ENCODE measurements around the gene ZNF691. TPM values are rescaled to one million over a fixed set of nuclear protein-coding genes. Genes with fewer than 3 reads are reported as not detected.

ZNF691 gene
- total RNA-seq, 4 donors from 2014 or later, result 7.6 to 11.6 (median 9.9) TPM

GRCh38 chr1:42834803-42835202 is 11.6 kb upstream of the ZNF691 start:
- TF ChIP-seq POLR2A (IDR thresholded peaks at IDR 0.05), result no peak
- TF ChIP-seq CTCF (IDR thresholded peaks at IDR 0.05), result no peak
- no peak for DNase-seq (ENCODE audit: low spot score in 2 of 2)
- intact Hi-C loops (cut with DNase I; ENCODE audit: low total_unique reads), result no loop called here
- H3K4me3 ChIP-seq (ENCODE audit: low read depth, poor library complexity, severe bottlenecking), result no peak overlapping the region
- WGBS, 2 donors, result 88 to 93% methylated on average over 5 of the region's 5 CpGs

- TF ChIP-seq POLR2A (IDR thresholded peaks at IDR 0.05), result no peak
- TF ChIP-seq CTCF (IDR thresholded peaks at IDR 0.05), result no peak
Measured at GRCh38 chr1:42835422-42835821, 11.0 kb upstream of the ZNF691 start.

GRCh38 chr1:42837709-42838108 is 8.7 kb upstream of the ZNF691 start:
- no peak for DNase-seq (ENCODE audit: low spot score in 2 of 2)
- intact Hi-C loops (cut with DNase I; ENCODE audit: low total_unique reads), result no loop called here
- TF ChIP-seq CTCF (IDR thresholded peaks at IDR 0.05) (no peak), POLR2A (IDR thresholded peaks at IDR 0.05) (no peak)
- no peak overlapping the region for H3K4me3 ChIP-seq (ENCODE audit: low read depth, poor library complexity, severe bottlenecking)
- 58% methylated on average over 3 of the region's 3 CpGs for WGBS, 2 donors

More at GRCh38 chr1:42835422-42835821, 11.0 kb upstream of the ZNF691 start:
- no peak overlapping the region for H3K4me3 ChIP-seq (ENCODE audit: low read depth, poor library complexity, severe bottlenecking)
- 97 to 100% methylated on average over 2 of the region's 2 CpGs for WGBS, 2 donors
- intact Hi-C loops (cut with DNase I; ENCODE audit: low total_unique reads), result no loop called here
- DNase-seq (ENCODE audit: low spot score in 2 of 2), result no peak

GRCh38 chr1:42838482-42839190 is 7.8 kb upstream of the ZNF691 start:
- intact Hi-C loops (cut with DNase I; ENCODE audit: low total_unique reads), result no loop called here
- TF ChIP-seq CTCF (IDR thresholded peaks at IDR 0.05) (no peak), POLR2A (IDR thresholded peaks at IDR 0.05) (no peak)
- H3K4me3 ChIP-seq (ENCODE audit: low read depth, poor library complexity, severe bottlenecking), result no peak overlapping the region
- WGBS, 2 donors, result 84% methylated on average over 7 of the region's 7 CpGs
- no peak for DNase-seq (ENCODE audit: low spot score in 2 of 2)

- 76 to 83% methylated on average over 3 of the region's 3 CpGs for WGBS, 2 donors
- H3K4me3 ChIP-seq (ENCODE audit: low read depth, poor library complexity, severe bottlenecking), result no peak overlapping the region
- TF ChIP-seq CTCF (IDR thresholded peaks at IDR 0.05) (no peak), POLR2A (IDR thresholded peaks at IDR 0.05) (no peak)
- DNase-seq (ENCODE audit: low spot score in 2 of 2), result no peak
- intact Hi-C loops (cut with DNase I; ENCODE audit: low total_unique reads), result no loop called here
Measured at GRCh38 chr1:42841010-42841409, 5.4 kb upstream of the ZNF691 start.

Measured in lower leg skin (tissue), 4 donors.